ENCODE data around the gene ARHGAP23. TPM values are rescaled to one million over a fixed set of nuclear protein-coding genes. Genes with fewer than 3 reads are reported as not detected.

Gene ARHGAP23
- polyA plus RNA-seq, 1 donor (not counting 4 experiments of a cell fraction or from before 2014, with no cell fraction given), result 6.1 TPM

DNA sequence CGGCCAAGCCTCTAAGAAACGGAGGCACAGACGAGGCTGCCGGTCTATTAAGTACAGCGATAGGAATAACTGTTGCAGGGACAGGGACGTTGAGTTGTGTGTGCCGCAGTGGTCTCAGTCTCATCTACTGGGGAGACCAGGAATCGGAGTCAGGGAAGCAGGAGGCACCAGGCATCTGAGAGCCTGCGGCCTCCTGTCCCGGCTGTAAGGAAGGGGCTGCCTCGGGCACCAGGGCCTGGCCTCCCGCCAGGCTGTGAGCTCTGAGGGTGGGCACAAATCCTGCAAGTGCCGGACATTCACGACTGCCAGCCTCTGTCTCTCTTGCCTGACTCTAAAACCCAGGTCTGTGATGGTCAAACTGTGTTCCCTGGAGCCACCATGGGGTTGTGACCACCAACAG, 76.0 kb downstream of the ARHGAP23 start:
- peaks cover 8 to 13% of the 10 kb centered on the region in 2 experiments for H3K36me3 ChIP-seq (ENCODE audit: control insufficient read depth in 2 of 2, extremely low read depth in 1 of 2, insufficient read depth in 2 of 2, low read length in 2 of 2)
- dilution Hi-C loops (cut with MboI; ENCODE audit: extremely low pct_ligation_motif_present, low sequenced_read_pairs), result no loop called here
- peaks cover 2% of the 10 kb centered on the region for H3K9me1 ChIP-seq (ENCODE audit: control insufficient read depth, extremely low read depth, insufficient read depth, low read length)
- H3K9ac ChIP-seq (ENCODE audit: control insufficient read depth, extremely low read depth, insufficient read depth, low read length), result no peak overlapping the region
- no peaks in the 10 kb centered on the region for H3K79me2 ChIP-seq (ENCODE audit: control insufficient read depth, insufficient read depth, low read length)
- no peaks in the 10 kb centered on the region for H3K4me1 ChIP-seq (ENCODE audit: control insufficient read depth, extremely low read depth, insufficient read depth, low read length)
- H3K27me3 ChIP-seq (ENCODE audit: control insufficient read depth, extremely low read depth, insufficient read depth, low read length), result no peaks in the 10 kb centered on the region
- no peaks in the 10 kb centered on the region for H3K9me3 ChIP-seq (ENCODE audit: control insufficient read depth, low read depth, low read length)
- H3K27ac ChIP-seq (ENCODE audit: control insufficient read depth, insufficient read depth, low read length), result no peak overlapping the region
- TF ChIP-seq, protein P1, sequence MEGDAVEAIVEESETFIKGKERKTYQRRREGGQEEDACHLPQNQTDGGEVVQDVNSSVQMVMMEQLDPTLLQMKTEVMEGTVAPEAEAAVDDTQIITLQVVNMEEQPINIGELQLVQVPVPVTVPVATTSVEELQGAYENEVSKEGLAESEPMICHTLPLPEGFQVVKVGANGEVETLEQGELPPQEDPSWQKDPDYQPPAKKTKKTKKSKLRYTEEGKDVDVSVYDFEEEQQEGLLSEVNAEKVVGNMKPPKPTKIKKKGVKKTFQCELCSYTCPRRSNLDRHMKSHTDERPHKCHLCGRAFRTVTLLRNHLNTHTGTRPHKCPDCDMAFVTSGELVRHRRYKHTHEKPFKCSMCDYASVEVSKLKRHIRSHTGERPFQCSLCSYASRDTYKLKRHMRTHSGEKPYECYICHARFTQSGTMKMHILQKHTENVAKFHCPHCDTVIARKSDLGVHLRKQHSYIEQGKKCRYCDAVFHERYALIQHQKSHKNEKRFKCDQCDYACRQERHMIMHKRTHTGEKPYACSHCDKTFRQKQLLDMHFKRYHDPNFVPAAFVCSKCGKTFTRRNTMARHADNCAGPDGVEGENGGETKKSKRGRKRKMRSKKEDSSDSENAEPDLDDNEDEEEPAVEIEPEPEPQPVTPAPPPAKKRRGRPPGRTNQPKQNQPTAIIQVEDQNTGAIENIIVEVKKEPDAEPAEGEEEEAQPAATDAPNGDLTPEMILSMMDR (optimal IDR thresholded peaks at IDR 0.05 in 1 of 3, IDR thresholded peaks at IDR 0.05 in 1 of 3, conservative IDR thresholded peaks at IDR 0.05 in 1 of 3; ENCODE audit: extremely low read depth in 1 of 3, insufficient read depth in 2 of 3, low read length in 3 of 3), result no peak
- no peak for TF ChIP-seq EZH2 (IDR thresholded peaks at IDR 0.05; ENCODE audit: low read length)
- no peak overlapping the region for H2AFZ ChIP-seq (ENCODE audit: control insufficient read depth, low read length)
- H3K4me3 ChIP-seq (ENCODE audit: control insufficient read depth in 2 of 3, extremely low read depth in 1 of 3, insufficient read depth in 2 of 3, low read depth in 1 of 3, low read length in 3 of 3), result no peak overlapping the region
- no peaks in the 10 kb centered on the region for H4K20me1 ChIP-seq (ENCODE audit: control insufficient read depth, extremely low read depth, insufficient read depth, low read length)
- no peak overlapping the region for H3K4me2 ChIP-seq (ENCODE audit: control insufficient read depth, extremely low read depth, insufficient read depth, low read depth, low read length)
- DNase-seq (ENCODE audit: low read depth, low spot score), result no peak
- no peak for FAIRE-seq

DNA sequence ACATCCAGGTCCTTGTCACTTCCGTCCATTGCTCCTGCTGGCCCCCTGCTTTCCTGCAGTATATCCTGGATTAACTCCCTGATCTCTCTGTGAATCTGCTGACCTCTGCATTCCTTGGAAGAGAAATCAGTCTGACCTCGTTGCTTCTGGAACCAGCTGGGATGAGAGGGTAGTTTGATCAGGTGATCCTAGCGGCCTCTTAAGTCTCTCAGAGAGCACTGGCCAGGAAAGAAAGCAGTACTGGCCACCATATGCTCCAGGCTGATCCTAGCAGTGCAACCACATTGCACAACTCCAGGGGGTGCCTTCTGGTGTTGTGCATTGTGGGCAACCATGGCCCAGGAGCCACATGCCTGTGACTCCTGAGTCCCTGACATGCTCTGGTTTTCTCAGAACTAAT, 79.2 kb downstream of the ARHGAP23 start:
- Histone ChIP-seq H3K27me3 (ENCODE audit: control insufficient read depth, extremely low read depth, insufficient read depth, low read length) (no peaks in the 10 kb centered on the region), H3K4me2 (ENCODE audit: control insufficient read depth, extremely low read depth, insufficient read depth, low read depth, low read length) (no peak overlapping the region), H3K4me1 (ENCODE audit: control insufficient read depth, extremely low read depth, insufficient read depth, low read length) (peaks cover 14% of the 10 kb centered on the region), H4K20me1 (ENCODE audit: control insufficient read depth, extremely low read depth, insufficient read depth, low read length) (peaks cover 3% of the 10 kb centered on the region), H3K4me3 (ENCODE audit: control insufficient read depth in 2 of 3, extremely low read depth in 1 of 3, insufficient read depth in 2 of 3, low read depth in 1 of 3, low read length in 3 of 3) (no peak overlapping the region), H3K9me3 (ENCODE audit: control insufficient read depth, low read depth, low read length) (no peaks in the 10 kb centered on the region), H3K9ac (ENCODE audit: control insufficient read depth, extremely low read depth, insufficient read depth, low read length) (no peak overlapping the region), H3K36me3 (ENCODE audit: control insufficient read depth in 2 of 2, extremely low read depth in 1 of 2, insufficient read depth in 2 of 2, low read length in 2 of 2) (peaks cover 7 to 10% of the 10 kb centered on the region in 2 experiments), H3K79me2 (ENCODE audit: control insufficient read depth, insufficient read depth, low read length) (no peaks in the 10 kb centered on the region), H3K27ac (ENCODE audit: control insufficient read depth, insufficient read depth, low read length) (no peak overlapping the region), H3K9me1 (ENCODE audit: control insufficient read depth, extremely low read depth, insufficient read depth, low read length) (peaks cover 2% of the 10 kb centered on the region), H2AFZ (ENCODE audit: control insufficient read depth, low read length) (no peak overlapping the region)
- FAIRE-seq (no peak), DNase-seq (ENCODE audit: low read depth, low spot score) (no peak)
- TF ChIP-seq EZH2 (IDR thresholded peaks at IDR 0.05; ENCODE audit: low read length), result no peak
- TF ChIP-seq, protein P1 (optimal IDR thresholded peaks at IDR 0.05 in 1 of 3, IDR thresholded peaks at IDR 0.05 in 1 of 3, conservative IDR thresholded peaks at IDR 0.05 in 1 of 3; ENCODE audit: extremely low read depth in 1 of 3, insufficient read depth in 2 of 3, low read length in 3 of 3), result no peak
- dilution Hi-C loops (cut with MboI; ENCODE audit: extremely low pct_ligation_motif_present, low sequenced_read_pairs), result no loop called here

Data from keratinocyte (primary cell).